ENCODE measurements around the gene NADSYN1. TPM values are rescaled to one million over a fixed set of nuclear protein-coding genes. Genes with fewer than 3 reads are reported as not detected.
A peak's percentile ranks its signal among the peaks of the same experiment; 100 is the strongest.

The NADSYN1 gene
- total RNA-seq, 4 donors from 2014 or later = 144 to 271 (median 195) TPM

DNA sequence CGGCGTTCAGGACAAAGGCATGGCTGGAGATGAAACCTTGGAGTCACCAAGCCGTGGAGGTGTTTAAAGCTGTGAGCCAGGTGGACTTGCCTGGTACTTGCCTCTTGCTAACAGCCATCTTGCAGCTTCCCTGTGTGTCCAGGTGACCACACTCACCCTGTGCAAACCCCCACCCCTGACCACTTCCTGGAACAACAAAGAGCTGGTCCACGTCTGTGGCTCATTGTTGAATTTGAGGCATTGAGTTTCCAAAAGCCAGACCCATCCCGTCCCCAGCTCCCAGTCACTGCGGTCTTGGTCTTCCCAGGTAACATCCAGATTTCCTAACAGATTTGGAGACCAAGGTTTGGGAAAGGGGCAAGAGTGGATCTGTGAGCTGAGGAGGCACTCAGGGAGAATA lies 23.3 kb upstream of the NADSYN1 start:
- TF ChIP-seq EP300 (IDR thresholded peaks at IDR 0.05; ENCODE audit: low read depth) = no peak
- no peak for TF ChIP-seq POLR2A (IDR thresholded peaks at IDR 0.05)
- TF ChIP-seq, protein P1, sequence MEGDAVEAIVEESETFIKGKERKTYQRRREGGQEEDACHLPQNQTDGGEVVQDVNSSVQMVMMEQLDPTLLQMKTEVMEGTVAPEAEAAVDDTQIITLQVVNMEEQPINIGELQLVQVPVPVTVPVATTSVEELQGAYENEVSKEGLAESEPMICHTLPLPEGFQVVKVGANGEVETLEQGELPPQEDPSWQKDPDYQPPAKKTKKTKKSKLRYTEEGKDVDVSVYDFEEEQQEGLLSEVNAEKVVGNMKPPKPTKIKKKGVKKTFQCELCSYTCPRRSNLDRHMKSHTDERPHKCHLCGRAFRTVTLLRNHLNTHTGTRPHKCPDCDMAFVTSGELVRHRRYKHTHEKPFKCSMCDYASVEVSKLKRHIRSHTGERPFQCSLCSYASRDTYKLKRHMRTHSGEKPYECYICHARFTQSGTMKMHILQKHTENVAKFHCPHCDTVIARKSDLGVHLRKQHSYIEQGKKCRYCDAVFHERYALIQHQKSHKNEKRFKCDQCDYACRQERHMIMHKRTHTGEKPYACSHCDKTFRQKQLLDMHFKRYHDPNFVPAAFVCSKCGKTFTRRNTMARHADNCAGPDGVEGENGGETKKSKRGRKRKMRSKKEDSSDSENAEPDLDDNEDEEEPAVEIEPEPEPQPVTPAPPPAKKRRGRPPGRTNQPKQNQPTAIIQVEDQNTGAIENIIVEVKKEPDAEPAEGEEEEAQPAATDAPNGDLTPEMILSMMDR (IDR thresholded peaks at IDR 0.05) = no peak
- TF ChIP-seq POLR2AphosphoS5 (IDR thresholded peaks at IDR 0.05) = no peak
- WGBS, 2 donors (ENCODE audit: low coverage in 1 of 2) = 89 to 100% methylated on average over 1 to 6 of the region's 6 CpGs

DNA sequence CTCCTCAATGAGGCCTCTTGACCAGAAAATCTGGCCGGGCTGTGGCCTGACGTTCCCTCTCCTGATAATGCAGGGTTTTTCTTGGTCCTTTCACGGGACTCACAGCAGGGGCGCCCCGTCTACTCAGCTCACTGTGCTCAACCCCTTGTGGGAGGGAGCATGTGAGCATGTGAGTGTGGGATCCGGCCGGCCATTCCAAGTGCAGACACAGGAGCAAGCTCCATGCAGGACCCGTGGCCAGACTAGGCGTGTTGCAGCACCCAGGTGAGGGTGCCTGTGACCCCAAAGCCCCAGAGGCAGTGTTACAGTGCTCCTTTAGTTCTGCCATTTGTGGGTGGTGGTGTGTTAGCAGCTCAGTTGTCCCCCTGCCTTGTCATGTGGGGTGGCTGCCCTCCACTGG lies 22.8 kb upstream of the NADSYN1 start:
- no peak for DNase-seq
- in situ Hi-C loops (cut with MboI; ENCODE audit: low pct_ligation_motif_present in 1 of 4, low pct_unique_long_range_greater_than_20kb in 1 of 4, low sequenced_read_pairs in 3 of 4) = no loop called here
- Histone ChIP-seq H3K27me3 (no peaks in the 10 kb centered on the region), H3K27ac (no peak overlapping the region), H3K4me3 (no peak overlapping the region), H3K36me3 (no peaks in the 10 kb centered on the region), H3K9me3 (no peaks in the 10 kb centered on the region), H3K4me1 (peaks cover 0 to 17% (median 12%) of the 10 kb centered on the region in 4 donors)
- no peak for TF ChIP-seq POLR2AphosphoS5 (IDR thresholded peaks at IDR 0.05)
- no peak for TF ChIP-seq POLR2A (IDR thresholded peaks at IDR 0.05)
- TF ChIP-seq, protein P1 (IDR thresholded peaks at IDR 0.05) = no peak
- no peak for TF ChIP-seq EP300 (IDR thresholded peaks at IDR 0.05; ENCODE audit: low read depth)
- 94% methylated on average over 9 of the region's 9 CpGs; no CpG with 5 or more reads in 1 of the 2 donors for whole genome bisulfite sequencing, 2 donors (ENCODE audit: low coverage in 1 of 2)
- intact Hi-C loops (cut with DNase I; ENCODE audit: low total_unique reads) = no loop called here

More for the DNA sequence above, 23.3 kb upstream of the NADSYN1 start:
- in situ Hi-C loops (cut with MboI; ENCODE audit: low pct_ligation_motif_present in 1 of 4, low pct_unique_long_range_greater_than_20kb in 1 of 4, low sequenced_read_pairs in 3 of 4) (no loop called here), intact Hi-C loops (cut with DNase I; ENCODE audit: low total_unique reads) (no loop called here)
- DNase-seq = no peak
- no peak overlapping the region for H3K4me3 ChIP-seq
- H3K27ac ChIP-seq = no peak overlapping the region
- no peaks in the 10 kb centered on the region for H3K27me3 ChIP-seq
- H3K9me3 ChIP-seq = no peaks in the 10 kb centered on the region
- H3K36me3 ChIP-seq = no peaks in the 10 kb centered on the region
- H3K4me1 ChIP-seq = peaks cover 0 to 17% (median 12%) of the 10 kb centered on the region in 4 donors

DNA sequence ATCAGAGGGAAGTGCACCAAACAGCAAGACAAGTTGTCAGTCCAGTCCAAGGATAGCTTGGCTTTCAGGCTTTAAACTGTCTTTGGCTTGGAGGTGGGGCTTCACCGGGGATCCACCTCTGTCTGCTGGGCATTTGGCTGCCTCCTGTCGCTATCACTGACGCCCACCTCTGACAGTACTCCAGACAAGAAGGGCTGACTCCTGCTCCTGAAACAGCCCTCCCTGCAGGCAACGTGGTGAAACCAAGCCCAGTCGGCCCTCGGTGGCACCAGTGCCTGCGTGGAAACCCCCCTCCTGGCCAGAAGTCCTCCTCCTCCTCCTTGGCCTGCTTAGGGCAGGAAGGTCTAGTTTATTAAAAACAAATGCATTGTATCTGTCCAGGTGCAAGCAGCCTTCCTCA lies 21.7 kb upstream of the NADSYN1 start:
- Histone ChIP-seq H3K36me3 (no peaks in the 10 kb centered on the region), H3K27me3 (no peaks in the 10 kb centered on the region), H3K4me3 (no peak overlapping the region), H3K9me3 (no peaks in the 10 kb centered on the region), H3K27ac (no peak overlapping the region), H3K4me1 (peaks cover 0 to 17% (median 12%) of the 10 kb centered on the region in 4 donors)
- no peak for DNase-seq
- in situ Hi-C loops (cut with MboI; ENCODE audit: low pct_ligation_motif_present in 1 of 4, low pct_unique_long_range_greater_than_20kb in 1 of 4, low sequenced_read_pairs in 3 of 4) = no loop called here
- WGBS, 2 donors (ENCODE audit: low coverage in 1 of 2) = 70% methylated on average over 7 of the region's 7 CpGs; no CpG with 5 or more reads in 1 of the 2 donors
- intact Hi-C loops (cut with DNase I; ENCODE audit: low total_unique reads) = no loop called here
- TF ChIP-seq POLR2AphosphoS5 (IDR thresholded peaks at IDR 0.05) = no peak
- TF ChIP-seq POLR2A (IDR thresholded peaks at IDR 0.05) = no peak
- TF ChIP-seq EP300 (IDR thresholded peaks at IDR 0.05; ENCODE audit: low read depth) = no peak
- TF ChIP-seq, protein P1 (IDR thresholded peaks at IDR 0.05) = no peak

DNA sequence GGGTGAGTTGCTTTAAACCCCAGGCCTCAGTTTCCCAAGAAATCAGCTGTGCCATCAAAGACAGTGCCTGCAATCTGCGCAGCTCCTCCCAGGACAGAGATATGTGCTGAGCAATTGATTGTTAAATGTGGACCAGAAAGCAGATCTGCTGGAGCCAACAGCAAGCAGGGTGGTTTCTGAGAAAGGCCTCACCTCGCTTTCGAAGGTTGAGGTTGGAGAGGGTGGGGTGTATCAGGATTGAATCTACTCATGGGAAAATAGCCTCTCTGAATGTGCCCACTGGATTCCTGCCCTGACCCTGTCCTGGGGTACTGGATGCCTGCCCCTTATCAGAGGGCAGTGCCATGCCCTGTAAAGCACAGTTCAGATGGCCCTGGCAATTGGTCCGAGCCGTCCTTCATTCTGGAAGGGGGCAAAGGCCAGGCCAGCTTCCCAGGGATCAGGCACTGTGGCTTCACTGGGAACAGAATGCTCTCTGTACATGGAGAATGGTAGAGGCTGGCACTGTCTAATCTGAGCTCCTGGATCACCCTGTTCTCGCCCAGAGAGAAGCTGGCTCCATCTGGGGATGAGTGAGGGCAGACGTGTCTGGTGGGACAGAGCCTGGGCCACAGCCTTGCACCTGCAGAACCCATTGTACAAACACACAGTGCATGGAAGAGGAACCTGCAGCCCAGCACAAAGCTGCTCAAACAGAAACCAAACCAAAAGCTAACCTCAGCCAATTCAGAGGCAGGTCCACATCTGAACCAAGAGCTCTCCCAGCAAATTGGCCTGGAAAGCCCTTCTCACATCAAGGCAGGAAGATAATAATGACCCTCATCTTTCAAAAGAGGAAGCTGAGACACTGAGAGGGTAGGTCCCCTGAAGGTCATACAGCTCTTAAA lies 20.0 kb upstream of the NADSYN1 start:
- TF ChIP-seq EP300 (IDR thresholded peaks at IDR 0.05; ENCODE audit: low read depth) (no peak), POLR2A (IDR thresholded peaks at IDR 0.05) (no peak), POLR2AphosphoS5 (IDR thresholded peaks at IDR 0.05) (no peak)
- TF ChIP-seq, protein P1 (IDR thresholded peaks at IDR 0.05) = no peak
- DNase-seq = no peak
- Histone ChIP-seq H3K4me3 (no peak overlapping the region), H3K36me3 (no peaks in the 10 kb centered on the region), H3K27ac (peak overlapping the region; percentile 29 to 79 (median 73)), H3K9me3 (no peaks in the 10 kb centered on the region), H3K27me3 (no peaks in the 10 kb centered on the region), H3K4me1 (peaks cover 0 to 17% (median 12%) of the 10 kb centered on the region in 4 donors)
- in situ Hi-C loops (cut with MboI; ENCODE audit: low pct_ligation_motif_present in 1 of 4, low pct_unique_long_range_greater_than_20kb in 1 of 4, low sequenced_read_pairs in 3 of 4) = no loop called here
- WGBS, 2 donors (ENCODE audit: low coverage in 1 of 2) = 68 to 100% methylated on average over 1 to 7 of the region's 7 CpGs
- intact Hi-C loops (cut with DNase I; ENCODE audit: low total_unique reads) = no loop called here

Data from transverse colon (tissue), 4 donors.